ENCODE data around the gene TMEM89.

Gene TMEM89

DNA sequence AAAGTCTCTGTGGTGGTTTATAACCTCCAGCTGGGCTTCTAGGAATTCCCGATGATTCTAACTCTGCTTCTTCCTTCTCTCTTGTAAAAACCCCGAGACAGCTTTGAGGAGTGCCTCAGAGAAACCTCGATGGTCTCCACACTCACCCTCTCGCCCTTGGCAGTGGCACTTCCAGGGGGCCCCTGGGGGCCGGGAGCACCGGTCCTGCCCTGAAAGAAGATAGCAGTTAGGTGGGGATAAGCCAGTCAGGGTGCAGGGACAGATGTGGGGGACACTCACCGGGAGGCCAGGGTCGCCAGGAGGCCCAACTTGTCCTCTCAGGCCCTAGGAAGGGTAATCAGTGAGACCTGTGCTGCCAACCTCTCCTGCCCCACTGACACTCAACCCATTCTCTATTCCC is 36.2 kb downstream of the TMEM89 start:
- no peak for DNase-seq

DNA sequence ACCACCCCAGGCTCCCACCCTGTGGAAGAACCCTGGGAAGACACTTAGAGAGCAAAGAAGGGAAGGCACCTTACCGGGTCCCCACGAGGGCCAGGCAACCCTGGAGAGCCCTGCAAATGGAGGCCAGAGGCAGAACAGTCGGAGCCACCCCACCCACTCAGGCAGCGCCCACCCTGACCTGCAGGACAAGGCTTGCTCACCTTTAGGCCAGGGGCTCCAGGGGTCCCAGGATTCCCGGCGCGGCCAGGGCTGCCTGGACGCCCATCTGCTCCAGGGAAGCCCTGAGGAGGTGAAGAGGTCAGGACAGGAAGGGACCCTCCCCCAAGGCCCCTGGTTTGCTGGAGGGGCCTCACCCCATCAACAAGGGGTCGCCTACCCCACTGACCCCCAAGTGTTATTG is 36.7 kb downstream of the TMEM89 start:
- DNase-seq, result no peak

DNA sequence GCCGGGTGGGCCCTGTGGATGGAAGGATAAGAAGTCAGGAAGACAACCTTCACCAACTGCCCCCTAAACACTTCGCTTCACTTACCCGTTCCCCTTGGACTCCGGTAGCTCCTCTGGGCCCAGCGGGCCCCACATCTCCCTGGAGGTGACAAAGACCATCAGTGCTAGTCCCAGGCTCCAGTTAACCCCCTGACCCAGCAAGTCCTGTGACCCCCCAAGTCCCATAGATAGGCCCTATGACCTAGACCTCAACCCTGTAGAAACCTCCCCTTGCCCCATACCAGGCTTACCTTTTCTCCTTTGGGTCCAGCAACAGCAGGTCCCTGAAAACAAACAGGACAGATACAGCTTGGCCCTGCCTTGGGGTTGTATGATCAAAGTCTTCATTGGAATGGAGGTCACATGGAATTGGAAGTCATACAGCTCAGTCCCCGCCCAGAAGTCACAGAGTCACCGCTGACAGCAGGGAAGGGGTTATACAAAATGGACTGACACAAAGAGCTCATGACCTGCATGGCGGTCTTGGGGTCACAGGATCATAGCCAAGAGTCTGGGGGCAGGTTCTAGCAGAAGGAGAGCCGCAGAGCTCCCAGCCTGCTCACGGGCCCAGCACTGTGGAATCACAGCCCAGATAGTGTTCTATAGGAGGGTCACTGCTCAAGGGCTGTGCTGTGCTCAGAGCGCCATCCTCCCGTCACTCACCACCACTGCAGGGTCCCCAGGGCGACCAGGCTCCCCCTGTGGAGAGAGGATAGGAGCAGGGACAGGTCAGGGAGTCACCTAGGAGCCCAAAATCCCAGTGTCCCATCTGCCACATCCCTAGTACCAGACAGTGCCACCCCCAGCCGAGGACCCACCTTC is 39.7 kb downstream of the TMEM89 start:
- DNase-seq, result no peak

DNA sequence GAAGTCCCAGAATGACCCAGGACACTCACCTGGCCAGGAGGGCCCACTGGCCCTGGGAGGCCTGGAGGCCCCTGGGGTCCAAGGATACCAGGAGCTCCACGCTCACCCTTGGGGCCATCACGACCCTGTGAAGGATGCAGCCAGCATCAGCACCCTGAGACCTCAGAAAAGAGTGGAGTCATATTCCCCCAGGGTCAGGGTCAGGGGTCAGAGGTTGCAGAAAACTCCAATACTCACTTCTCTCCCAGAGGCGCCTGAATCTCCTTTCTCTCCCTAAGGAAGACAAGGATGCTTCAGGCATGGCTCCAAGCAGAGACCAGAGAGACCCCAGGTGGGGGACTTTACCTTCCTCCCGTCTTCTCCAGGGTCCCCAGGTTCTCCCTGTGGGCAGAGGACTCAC is 44.9 kb downstream of the TMEM89 start:
- no peak for DNase-seq

DNA sequence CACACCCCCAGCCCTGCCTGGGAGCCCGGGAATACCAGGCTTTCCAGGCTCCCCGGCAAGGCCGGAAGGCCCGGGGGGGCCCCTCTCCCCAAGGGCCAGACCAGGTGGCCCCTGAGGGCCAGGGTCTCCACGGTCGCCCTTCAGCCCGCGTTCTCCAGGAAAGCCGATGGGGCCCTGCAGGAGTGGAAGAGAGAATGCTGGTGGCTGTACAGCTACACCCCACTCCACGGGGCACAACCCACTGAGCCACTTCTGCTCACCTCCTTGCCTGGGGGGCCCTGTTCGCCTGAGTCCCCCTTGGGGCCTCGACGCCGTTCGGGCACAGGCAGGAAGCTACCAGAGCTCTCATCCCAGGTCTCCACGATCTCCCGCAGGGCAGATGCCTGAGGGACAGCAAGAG is 46.2 kb downstream of the TMEM89 start:
- no peak for DNase-seq

DNA sequence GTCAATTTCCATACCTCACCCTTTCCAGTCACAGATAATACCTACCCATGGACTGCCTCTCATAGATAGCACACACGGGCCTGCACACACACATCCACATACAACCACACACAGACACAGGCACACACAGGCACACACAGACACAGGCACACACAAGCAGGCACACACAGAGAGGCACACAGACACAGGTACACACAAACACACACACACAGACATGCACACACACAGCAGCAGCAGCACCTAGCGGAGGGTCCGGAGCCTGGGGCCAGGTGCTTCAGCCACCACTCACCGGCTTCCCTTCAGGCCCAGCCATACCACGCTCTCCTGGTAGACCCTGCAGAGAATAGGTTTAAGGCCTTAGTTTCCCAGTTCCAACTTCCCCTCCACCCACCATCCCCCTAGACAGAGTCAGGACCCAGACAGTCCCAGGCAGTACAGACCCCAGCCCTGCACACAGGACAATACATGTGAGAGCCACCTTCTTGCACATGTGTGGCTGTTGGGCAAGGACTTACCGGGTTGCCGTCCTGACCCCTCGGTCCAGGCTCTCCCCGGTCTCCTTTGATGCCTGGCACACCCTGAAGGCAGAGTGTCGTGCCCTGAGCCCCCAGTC is 47.5 kb downstream of the TMEM89 start:
- no peak for DNase-seq

DNA sequence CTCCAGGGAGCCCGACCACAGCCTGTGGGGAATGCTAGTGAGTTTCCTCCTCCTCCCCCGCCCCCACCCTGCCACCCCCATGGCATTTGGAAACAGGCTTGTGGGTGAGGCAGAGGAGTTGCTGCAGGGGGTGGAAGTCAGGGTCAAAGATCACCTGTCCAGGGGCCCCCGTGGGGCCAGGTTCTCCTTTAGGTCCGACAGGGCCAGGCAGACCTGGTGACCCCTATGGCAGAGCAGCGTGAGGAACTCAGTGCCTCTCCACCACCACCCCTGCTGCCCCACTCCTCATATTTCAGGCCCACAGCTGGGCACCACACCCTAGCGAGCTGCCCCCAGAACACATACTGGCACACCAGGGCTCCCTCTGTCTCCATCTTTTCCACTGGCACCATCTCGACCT is 49.1 kb downstream of the TMEM89 start:
- no peak for DNase-seq

DNA sequence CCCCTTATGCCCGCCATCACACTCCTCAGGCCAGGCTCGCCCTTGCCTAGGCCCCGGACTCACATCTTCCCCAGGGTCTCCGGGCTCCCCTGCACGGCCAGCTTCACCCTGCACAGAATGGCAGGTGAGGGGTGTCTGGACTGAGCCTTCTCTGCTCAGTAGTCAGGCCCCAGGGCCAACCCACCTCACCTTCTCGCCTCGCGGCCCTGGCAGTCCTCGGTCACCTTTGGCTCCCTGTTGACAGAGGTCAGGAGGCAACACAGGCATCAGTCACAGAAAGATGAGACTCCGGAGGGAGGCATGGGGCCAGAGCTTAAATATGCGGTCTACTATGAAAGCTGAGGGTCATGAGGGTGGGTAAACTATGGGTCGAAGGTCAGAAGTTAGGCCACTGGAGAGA is 49.6 kb downstream of the TMEM89 start:
- no peak for DNase-seq

All from NCI-H226 (cell line).